Activated T-cell treated with anti-CD3 and anti-CD28 coated beads for 1 hour (primary cell): ENCODE data around the gene FRAS1.
"Not testable (repeated sequence)": the region's sequence is repeated elsewhere in the genome, so short reads cannot be mapped to it uniquely, and the experiment has no call there.

Experiments used
- DNase-seq: peaks from one replicate; pipeline ENCODE4 v3.0.0-alpha.2; 2020; ENCODE audit warnings: low read depth

FRAS1 gene, protein sequence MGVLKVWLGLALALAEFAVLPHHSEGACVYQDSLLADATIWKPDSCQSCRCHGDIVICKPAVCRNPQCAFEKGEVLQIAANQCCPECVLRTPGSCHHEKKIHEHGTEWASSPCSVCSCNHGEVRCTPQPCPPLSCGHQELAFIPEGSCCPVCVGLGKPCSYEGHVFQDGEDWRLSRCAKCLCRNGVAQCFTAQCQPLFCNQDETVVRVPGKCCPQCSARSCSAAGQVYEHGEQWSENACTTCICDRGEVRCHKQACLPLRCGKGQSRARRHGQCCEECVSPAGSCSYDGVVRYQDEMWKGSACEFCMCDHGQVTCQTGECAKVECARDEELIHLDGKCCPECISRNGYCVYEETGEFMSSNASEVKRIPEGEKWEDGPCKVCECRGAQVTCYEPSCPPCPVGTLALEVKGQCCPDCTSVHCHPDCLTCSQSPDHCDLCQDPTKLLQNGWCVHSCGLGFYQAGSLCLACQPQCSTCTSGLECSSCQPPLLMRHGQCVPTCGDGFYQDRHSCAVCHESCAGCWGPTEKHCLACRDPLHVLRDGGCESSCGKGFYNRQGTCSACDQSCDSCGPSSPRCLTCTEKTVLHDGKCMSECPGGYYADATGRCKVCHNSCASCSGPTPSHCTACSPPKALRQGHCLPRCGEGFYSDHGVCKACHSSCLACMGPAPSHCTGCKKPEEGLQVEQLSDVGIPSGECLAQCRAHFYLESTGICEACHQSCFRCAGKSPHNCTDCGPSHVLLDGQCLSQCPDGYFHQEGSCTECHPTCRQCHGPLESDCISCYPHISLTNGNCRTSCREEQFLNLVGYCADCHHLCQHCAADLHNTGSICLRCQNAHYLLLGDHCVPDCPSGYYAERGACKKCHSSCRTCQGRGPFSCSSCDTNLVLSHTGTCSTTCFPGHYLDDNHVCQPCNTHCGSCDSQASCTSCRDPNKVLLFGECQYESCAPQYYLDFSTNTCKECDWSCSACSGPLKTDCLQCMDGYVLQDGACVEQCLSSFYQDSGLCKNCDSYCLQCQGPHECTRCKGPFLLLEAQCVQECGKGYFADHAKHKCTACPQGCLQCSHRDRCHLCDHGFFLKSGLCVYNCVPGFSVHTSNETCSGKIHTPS (N-terminal part only)

DNA sequence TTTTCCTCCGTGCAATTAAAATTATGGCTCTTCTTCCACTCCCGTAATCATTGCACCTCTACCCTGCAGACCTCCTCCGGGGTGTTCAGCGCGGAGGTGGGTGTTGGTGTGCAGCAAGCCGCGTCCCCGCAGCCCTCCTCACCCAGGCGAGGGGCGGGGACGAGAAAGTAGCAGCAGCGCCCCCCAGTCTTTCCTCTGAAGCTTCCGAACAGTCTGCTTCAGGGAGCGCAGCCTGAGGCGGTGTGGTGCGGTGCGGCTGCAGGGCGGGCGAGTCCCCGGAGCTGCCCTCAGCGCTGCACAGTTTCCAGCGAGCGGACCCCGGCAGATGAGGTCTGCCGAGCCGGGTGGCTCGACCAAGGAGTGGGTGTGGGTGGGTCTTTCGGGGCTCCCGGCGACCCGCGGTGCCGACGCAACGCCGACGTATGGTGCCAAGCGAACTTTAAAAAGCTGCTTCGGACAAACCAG is at the start of gene FRAS1:
Gene FRAS1 (plus strand): TSS at position 189 of the 465 bp plus-strand sequence. CDS start 687 bp downstream, outside the sequence.
- DNase-seq = no peak

DNA sequence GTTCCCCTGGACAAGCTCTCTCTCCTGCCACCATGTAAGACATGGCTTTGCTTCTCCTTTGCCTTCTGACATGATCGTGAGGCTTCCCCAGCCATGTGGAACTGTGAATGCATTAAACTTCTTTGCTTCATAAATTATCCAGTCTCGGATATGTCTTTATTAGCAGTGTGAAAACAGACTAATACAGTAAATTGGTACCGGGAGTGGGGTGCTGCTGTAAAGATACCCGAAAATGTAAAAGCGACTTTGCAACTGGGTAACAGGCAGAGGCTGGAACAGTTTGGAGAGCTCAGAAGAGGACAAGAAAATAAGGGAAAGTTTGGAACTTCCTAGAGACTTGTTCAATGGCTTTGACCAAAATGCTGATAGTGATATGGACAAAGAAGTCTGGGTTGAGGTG is 46.1 kb upstream of the FRAS1 start:
- not testable (repeated sequence) for DNase-seq

DNA sequence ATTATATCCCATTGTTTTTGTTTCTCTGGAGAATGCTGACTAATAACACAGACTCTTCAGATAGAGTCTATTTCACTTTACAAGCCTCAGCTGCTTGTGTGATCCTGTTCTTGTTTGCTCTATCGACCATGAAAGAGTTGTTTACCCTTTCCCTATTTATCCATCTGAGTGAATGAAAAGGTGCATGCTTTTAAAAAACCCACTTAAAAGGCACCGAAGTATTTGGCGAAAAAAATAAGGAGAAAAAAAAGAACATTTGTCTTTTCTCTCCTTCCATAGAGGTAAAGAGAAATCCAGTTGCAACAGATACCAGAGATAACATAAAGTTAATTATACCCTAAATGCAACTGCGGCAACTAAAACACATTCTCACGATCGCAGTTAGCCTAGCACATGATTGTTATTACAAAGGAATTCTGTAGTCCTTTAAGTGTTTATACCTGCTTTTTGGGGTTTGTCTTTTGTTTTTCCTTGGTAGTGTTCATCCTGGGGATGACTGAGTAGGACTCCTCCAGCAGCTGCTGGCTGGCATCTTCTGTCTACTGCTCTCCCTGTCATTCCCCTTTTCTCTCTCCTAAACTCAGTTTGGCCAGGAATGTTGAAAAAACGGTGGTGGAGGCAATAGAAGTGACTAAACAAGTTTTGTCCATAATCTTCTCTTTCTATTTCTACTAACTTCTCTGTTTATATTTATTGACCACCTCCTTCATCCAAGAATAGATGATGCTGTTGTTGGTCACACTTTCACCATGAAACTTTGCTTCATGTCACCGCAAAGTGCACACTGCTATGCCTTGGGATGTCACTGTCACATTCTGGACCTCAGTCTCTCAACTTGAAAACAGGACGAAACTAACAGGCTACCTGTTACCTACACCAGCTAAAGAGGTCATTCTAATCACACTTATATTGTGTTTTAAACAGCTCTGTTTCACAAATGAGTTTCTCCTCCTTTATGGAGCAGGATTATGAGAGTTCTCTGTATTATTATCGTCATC is 41.9 kb upstream of the FRAS1 start:
- DNase-seq = no peak

DNA sequence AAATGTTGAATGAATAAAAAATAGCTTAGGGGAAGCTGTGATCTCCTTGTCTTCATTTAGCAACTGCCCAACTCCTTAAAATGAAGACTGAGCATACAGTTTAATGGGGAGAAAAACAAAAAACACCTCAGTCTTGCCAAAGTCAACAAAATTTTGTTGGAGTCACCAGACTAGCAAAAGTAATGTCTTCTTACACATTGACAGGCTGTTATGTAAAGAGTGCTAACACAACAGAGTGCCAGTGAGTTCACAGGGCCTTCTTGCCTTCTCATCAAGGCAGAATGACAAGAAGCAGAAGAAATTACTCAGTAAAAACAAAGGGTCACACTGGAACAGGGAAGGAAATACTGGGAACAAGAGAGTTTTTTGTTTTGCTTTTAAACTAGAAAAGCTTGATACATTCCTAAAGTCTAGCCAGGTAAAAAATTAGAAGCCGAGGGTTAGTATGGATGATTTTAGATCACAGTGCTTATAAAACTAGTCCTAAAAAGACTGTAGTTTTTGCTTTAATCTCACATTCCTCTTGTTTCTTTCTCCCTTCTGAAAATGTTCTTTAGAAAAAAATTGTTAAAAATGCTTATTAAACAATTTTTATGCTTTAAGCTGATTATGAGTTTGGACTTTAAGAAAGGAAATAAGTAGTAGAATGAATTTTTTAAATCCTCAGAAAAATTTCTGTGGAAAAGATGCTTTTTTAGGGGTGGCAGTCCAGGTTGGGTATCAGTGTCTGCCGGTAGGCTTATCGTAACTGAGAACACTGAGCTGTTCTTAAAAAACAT is 38.7 kb upstream of the FRAS1 start:
- DNase-seq = no peak

DNA sequence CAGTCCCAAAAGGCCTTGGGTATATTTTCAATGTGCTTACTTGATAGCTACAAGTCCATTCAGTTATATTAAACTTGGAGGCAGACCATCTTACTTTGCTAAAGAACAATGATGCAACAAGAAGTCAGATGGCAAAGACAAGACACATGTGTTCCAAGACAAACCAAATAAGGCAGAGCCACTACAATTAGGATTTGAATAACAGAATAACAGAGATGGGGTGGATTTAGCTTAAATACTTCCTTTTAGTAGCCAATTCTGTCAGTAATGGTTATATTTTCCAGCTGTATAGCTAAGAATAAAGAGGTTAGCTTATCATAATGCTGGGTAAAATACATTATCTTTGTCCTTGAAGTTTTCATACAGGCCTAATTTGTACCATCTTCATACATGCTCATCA is 37.7 kb upstream of the FRAS1 start:
- no peak for DNase-seq

DNA sequence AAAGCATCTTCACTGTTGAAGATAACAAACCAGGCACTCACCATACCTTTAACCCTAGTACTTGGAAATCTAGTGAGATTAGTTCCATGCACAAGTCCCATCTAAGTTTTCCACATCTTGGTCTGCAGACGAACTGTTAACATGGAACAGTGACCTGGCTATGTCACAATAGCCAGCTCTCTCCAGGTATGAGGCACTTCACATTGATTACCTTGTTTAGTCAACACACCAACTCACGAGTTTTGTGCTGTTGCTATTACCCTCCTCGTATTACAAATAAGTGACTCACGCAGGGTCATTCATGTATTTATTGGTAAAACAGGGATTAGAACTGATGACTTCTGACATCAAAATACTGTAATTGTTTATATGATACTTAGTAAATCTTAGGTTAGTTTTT is 36.4 kb upstream of the FRAS1 start:
- DNase-seq = no peak

DNA sequence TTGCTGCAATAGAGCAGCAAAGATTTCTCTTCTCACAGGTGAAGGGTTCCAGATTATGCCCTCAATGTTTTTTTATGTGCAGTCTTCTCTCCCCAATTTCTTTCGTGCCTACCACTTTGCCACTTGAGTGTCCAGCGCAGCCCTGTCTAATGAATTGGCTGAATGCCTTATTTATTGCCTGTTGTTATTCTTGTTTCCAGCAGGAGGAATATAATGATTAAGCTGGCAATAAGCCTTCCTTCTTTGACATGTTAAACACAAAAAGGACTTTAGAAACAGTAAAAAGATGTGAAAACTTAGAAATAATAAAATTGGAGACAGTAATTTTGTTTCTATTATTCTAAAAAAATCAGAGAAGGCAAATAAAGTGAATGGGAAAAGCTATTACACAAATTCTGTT is 34.6 kb upstream of the FRAS1 start:
- no peak for DNase-seq

DNA sequence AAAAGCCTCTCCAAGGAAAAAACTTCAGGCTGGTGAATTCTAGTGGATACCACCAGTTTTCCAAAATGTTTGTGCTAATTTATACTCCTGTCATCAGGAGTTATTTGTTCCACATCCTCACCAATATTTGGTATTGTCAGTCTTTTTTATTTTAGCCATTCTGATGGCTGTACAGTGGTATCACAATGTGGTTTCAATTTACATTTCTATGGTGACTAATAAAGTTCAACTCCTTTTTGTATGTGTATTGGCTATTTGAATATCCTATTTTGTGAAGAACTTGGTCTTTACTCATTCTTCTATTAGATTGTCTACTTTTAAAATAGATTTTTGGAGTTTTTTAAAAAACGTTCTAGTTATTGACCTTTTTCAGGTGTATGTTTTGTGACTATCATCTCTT is 33.0 kb upstream of the FRAS1 start:
- DNase-seq = no peak

DNA sequence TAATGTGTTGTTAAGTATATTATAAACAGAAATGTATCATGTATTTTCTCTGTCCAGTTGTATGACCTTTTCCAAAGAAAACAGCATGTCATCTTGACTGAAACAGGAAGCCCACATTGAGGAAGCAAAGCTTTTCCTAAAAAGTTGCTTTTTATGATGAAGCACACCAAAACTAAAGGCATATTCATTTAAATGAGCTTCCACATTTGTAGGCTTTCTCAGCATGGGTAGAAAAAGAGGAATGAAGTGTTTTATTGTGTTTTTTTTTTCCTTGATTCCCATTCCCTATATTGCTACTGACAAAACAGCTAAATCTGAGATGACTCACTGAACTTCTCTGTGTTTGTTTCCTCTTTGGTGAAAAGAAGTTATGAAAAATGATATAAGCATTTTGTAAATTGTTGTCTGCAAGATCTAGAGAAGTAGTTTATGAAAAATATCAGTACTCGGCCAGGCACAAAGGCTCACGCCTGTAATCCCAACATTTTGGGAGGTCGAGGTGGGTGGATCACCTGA is 32.5 kb upstream of the FRAS1 start:
- DNase-seq = no peak

DNA sequence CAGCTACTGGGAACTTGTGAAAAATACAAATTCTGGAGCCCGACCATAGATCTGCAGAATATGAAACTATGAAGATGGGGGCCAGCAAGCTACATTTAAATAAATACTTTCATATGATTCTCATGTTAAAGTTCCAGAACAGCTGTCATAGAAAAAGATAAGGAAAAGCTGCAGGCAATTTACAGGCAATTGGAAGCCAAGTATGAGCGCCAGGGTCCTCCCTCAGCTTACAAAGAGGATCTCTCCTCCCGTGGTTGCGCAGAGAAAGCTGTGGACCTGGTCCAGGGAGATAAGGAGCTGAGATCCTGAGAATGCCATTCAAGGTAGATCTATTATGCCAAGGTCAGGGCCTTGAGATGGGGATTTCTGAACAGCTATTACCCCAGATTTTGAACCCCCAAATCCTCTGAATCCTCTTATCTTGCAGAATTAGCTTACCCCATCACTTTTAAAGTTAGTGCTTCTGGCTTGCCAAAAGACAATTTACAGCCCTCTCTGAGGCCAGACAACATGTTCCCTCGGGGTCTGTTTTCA is 25.6 kb upstream of the FRAS1 start:
- no peak for DNase-seq

DNA sequence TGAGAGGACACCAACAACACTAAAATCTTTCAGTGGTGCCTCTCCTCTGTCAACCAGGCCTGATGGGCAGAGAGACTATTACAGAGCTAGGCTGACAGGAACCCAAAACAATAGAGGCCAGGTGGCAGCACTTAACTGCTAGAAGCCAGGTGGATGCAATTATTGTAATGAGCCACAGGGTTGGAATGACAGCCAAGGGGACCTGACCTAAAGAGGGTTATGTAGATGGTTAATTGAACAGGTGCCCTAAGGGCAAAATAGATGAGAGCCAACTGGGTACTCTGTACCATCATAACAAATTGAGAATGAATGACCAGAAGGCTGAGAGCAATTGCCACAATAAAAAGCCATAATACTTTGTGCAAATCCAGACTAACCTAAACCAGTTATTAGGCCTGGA is 24.7 kb upstream of the FRAS1 start:
- no peak for DNase-seq

DNA sequence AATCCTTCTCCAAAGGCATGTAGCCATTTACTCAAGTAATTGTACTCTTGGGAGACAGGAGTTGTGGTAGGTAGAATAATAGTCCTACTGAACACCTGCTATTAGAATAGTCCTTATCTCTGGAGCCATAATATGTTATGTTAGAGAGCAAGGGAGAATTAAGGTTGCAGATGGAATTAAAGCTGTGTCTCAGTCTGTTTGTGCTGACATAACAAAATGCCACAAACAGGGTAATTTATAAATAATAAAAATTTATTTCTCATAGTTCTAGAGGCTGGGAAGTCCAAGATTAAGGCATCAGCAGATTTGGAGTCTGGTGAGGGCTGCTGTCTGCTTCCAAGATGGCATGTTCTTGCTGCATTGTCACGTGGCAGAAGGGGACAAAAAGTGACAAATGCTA is 24.2 kb upstream of the FRAS1 start:
- DNase-seq = no peak

DNA sequence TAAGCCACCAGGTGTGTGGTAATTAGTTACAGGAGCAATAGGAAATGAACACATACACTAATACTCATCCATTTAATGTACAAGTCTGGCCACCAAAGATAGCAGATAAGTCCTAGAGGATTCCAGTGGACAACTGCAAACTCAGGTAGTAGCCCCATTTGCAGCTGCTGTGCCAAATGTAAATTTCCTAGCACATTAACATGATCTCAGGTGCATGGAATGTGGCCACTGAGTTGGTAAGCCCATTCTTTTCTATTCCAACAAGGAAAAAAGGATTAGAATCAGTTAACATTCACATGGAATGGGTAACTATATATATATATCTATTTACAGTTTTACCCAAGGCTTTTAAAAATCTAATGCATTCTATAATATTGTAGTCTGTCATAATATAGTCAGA is 23.3 kb upstream of the FRAS1 start:
- no peak for DNase-seq

DNA sequence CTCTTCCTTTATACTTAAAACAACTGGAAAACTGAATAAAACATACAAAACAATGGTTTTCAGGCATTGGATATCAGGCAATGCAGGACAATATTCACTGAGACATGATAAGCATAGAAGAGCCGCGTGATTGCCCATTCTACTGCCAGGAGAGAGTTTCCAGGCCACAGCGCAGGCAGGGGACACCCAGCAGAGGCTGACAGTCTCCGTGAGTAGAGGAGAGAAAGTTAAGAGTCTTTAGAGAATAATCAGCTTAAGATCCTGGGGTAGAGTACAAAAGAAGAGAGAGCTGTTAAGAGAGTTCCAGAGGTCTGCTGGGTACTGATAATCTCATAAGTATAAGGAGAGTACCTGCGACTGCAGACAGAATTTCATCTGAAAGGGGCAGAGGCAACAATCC is 18.4 kb upstream of the FRAS1 start:
- no peak for DNase-seq

DNA sequence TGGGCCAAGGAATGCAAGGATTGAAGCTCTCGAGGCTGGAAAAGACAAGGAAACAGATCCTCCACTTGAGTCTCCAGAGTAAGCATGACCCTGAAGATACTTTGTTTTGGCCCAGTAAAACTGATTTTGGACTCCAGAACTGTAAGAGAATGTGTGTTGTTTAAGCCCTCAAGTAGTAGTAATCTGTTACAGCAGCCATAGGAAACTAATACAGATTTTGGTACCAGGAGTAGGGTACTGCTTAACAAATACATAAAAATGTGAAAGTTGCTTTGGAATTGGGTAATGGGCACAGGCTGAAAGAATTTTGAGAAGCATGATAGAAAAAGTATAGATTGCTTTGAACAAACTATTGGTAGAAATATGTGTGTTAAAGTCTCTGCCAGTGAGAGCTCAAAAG is 17.4 kb upstream of the FRAS1 start:
- DNase-seq = no peak

DNA sequence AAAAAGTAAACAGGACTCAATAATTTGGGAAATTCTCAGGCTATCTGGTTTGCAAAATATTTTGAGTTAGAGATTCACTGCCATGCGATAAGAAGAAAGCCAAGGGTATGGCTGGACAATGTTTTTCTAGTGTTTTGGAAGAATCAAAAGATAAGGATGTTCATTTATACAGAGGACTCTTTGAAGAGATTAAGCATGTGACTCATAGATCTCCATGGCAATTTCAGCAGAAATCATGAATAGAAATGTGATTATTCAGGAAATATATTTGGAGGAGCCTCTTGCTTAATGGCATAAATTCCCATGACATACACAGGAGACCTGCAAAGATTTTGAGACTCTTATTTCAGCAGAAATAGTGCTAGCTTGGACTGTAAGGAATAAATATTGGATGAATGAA is 16.7 kb upstream of the FRAS1 start:
- DNase-seq = no peak

DNA sequence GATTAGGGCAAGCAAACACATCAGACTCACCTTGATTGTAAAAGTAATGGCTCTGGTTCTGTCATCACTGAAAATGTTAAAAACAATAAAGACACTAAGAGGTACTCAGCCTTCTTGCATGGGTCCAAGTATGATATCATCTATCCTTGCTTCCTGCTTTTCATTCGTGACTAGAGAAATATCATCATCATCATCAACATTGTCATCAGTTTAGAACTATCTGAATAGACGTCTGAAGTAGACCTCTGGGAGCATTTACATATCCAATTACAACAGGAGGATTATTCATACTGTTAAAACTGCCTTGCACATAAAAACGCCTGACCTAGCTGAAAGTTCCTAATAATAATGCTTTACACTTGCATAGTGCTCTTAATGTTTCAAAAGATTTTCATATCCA is 9.8 kb upstream of the FRAS1 start:
- DNase-seq = no peak

DNA sequence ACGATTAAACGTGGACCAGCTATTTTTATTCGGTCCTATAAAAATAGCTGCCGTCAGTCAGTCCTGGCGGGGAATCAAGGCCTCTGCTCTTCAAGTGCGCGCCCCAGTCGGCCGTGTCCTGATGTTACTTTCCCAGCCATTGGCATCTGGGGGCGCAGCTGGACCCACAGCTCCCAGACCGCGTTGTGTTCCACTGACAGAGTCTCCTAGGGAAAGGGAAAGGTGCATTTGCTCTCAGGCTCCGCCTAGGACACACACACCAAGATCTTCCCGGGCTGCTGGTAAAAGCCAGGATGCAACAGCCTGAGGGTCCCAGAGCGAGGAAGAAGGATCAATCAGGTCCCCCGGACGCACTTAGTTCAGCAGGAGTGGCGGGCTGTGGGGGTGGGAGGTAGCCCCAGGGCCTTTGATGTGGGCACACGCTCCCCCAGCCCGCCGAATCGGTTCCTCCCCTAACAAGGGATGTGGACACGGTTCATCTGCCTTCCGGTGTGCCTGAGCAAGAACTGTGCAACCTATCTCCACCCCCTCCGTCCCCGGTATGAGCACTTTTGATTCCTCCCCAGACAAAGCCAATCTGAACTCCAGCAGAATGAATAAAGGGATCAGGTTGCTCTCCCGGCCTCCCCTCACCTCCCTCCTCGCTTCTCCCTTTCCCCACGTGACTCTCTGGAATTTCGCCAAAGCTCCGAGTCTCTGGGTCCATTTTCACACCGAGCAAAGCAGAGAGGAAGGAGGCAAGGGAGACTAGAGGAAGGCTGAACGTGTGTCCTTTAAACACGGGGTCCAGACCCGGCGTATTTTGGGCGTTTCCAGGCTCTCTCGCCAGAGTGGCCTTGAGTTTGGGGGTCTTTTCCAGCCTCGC is 626 bp upstream of the FRAS1 start:
- DNase-seq = no peak
